RPMI8226 (cell line): ENCODE results near the gene HTR3C.
A peak's percentile ranks its signal among the peaks of the same experiment; 100 is the strongest.
"Not testable (repeated sequence)": the region's sequence is repeated elsewhere in the genome, so short reads cannot be mapped to it uniquely, and the experiment has no call there.

Experiments
- DNase-seq: peaks from one replicate; pipeline ENCODE4 v3.0.0-alpha.2; 2015

HTR3C gene

GRCh38 chr3:184031187-184031792 is 21.6 kb upstream of the HTR3C start, which contains the start of gene HTR3D:
Gene HTR3D, plus strand, starts transcription at chr3:184031742. Its CDS starts 0 bp downstream, at chr3:184031742.
- no peak for DNase-seq

GRCh38 chr3:184037816-184038215 is 15.0 kb upstream of the HTR3C start:
- peak; percentile 43 for DNase-seq

- DNase-seq, result not testable (repeated sequence)
Observed at GRCh38 chr3:184038307-184038706, 14.5 kb upstream of the HTR3C start.

- DNase-seq, result no peak
Observed at GRCh38 chr3:184039414-184039813, 13.4 kb upstream of the HTR3C start.

GRCh38 chr3:184040010-184040409 is 12.8 kb upstream of the HTR3C start:
- peak; percentile 40 for DNase-seq

- DNase-seq, result no peak
Observed at GRCh38 chr3:184042617-184043016, 10.2 kb upstream of the HTR3C start.

GRCh38 chr3:184045995-184046394 is 6.9 kb upstream of the HTR3C start:
- no peak for DNase-seq

- peak; percentile 84 for DNase-seq
Observed at GRCh38 chr3:184050217-184050847, 2.5 kb upstream of the HTR3C start.

GRCh38 chr3:184058029-184058428 is 5.2 kb downstream of the HTR3C start:
- DNase-seq, result no peak

GRCh38 chr3:184059424-184059823 is 6.6 kb downstream of the HTR3C start:
- DNase-seq, result no peak

- DNase-seq, result no peak
Observed at GRCh38 chr3:184062637-184063036, 9.8 kb downstream of the HTR3C start.

- no peak for DNase-seq
Observed at GRCh38 chr3:184066211-184066610, 13.4 kb downstream of the HTR3C start.

- DNase-seq, result no peak
Observed at GRCh38 chr3:184067573-184068055, 14.8 kb downstream of the HTR3C start.

- no peak for DNase-seq
Observed at GRCh38 chr3:184068344-184068743, 15.5 kb downstream of the HTR3C start.

- not testable (repeated sequence) for DNase-seq
Observed at GRCh38 chr3:184071142-184071541, 18.3 kb downstream of the HTR3C start.

GRCh38 chr3:184073621-184074020 is 20.8 kb downstream of the HTR3C start:
- DNase-seq, result no peak

GRCh38 chr3:184075901-184076300 is 23.1 kb downstream of the HTR3C start:
- DNase-seq, result no peak

- no peak for DNase-seq
Observed at GRCh38 chr3:184077881-184078280, 25.0 kb downstream of the HTR3C start.

GRCh38 chr3:184078851-184079250 is 26.0 kb downstream of the HTR3C start:
- no peak for DNase-seq

- no peak for DNase-seq
Observed at GRCh38 chr3:184081116-184081830, 28.4 kb downstream of the HTR3C start.

- no peak for DNase-seq
Observed at GRCh38 chr3:184082034-184082433, 29.2 kb downstream of the HTR3C start.

GRCh38 chr3:184082465-184082864 is 29.6 kb downstream of the HTR3C start:
- no peak for DNase-seq

- no peak for DNase-seq
Observed at GRCh38 chr3:184085389-184085852, 32.6 kb downstream of the HTR3C start.

- DNase-seq, result no peak
Observed at GRCh38 chr3:184092199-184092598, 39.4 kb downstream of the HTR3C start.
